HCT116 (cell line): Measurements from ENCODE around the gene RALGPS1. TPM values are rescaled to one million over a fixed set of nuclear protein-coding genes. Genes with fewer than 3 reads are reported as not detected.

Experiments
- ATAC-seq: fragments of 200-7000 bp; cut with Tn5 transposase; 2 replicates; pipeline ENCODE4 v1.9.1; 2020; ENCODE audit warnings: mild to moderate bottlenecking, moderate library complexity
- BruUV-seq: library from RNA; stranded (reverse); fragments of 400-500 nt; replicated peaks from 2 replicates; lab custom pipeline; 2021; lab: Mats Ljungman, UMichigan
- CTCF ChIA-PET: fragments of 300-600 bp; sonication (Branson Sonifier 250); formaldehyde crosslinking; loops from one replicate; lab custom pipeline; 2021; ENCODE audit warnings: antibody characterized with exemption; lab: Charles Lee
- POLR2A ChIA-PET: fragments of 300-600, 350-600 bp; sonication (Branson Sonifier 250); formaldehyde crosslinking; loops from one replicate; lab custom pipeline; 2021; ENCODE audit warnings: antibody characterized with exemption; lab: Charles Lee
- RAD21 ChIA-PET, 2 experiments: fragments of 300-600 bp; sonication (Branson Sonifier 250); formaldehyde crosslinking; loops; one replicate each; lab custom pipeline; 2023; ENCODE audit warnings: low total read pairs in 2 of 2; ENCODE audit not compliant: uncharacterized antibody in 2 of 2, unreplicated experiment in 2 of 2, low non-redundant PET in 1 of 2; lab: Charles Lee
- DNase-seq: peaks from one replicate; pipeline ENCODE4 v3.0.0-alpha.2; 2010; ENCODE audit warnings: low read depth, low spot score
- H2AFZ ChIP-seq: fragments of 200-600 bp; shearing (Covaris generic), sonication (generic); 2 replicates; pipeline ENCODE4 v1.6.1; 2017; ENCODE audit warnings: low read depth, mixed run types, mixed read lengths, antibody characterized with exemption, low read length; ENCODE audit not compliant: poor library complexity, severe bottlenecking
- H3K27ac ChIP-seq: 2 replicates; pipeline ENCODE4 v1.5.1; 2012; ENCODE audit warnings: low read depth, low read length
- H3K27me3 ChIP-seq: fragments of 200-600 bp; sonication (generic); 2 replicates; pipeline ENCODE4 v1.6.1; 2016; ENCODE audit warnings: mixed run types, low read length, mixed read lengths; ENCODE audit not compliant: insufficient read depth
- H3K36me3 ChIP-seq, 2 experiments: fragments of 200-500 bp in 1 of 2; fragments of 200-600 bp in 1 of 2; sonication (Bioruptor generic) in 1 of 2; sonication (generic) in 1 of 2; 2 replicates each; pipeline versions ENCODE4 v1.5.1 to v1.6.1; 2014 to 2016; ENCODE audit warnings: low read length in 2 of 2, inconsistent platforms in 1 of 2, mixed read lengths in 1 of 2, mixed run types in 1 of 2; ENCODE audit not compliant: insufficient read depth in 2 of 2, control insufficient read depth in 1 of 2
- H3K4me1 ChIP-seq, 2 experiments: fragments of 200-600 bp in 1 of 2; sonication (generic) in 1 of 2; 2 replicates each; pipeline versions ENCODE4 v1.5.1 to v1.6.1; 2012 to 2017; ENCODE audit warnings: low read length in 2 of 2, inconsistent platforms in 1 of 2, mild to moderate bottlenecking in 1 of 2, mixed read lengths in 1 of 2, mixed run types in 1 of 2, moderate library complexity in 1 of 2; ENCODE audit not compliant: insufficient read depth in 2 of 2, control insufficient read depth in 1 of 2
- H3K4me2 ChIP-seq: fragments of 200-600 bp; sonication (generic); 2 replicates; pipeline ENCODE4 v1.6.1; 2017; ENCODE audit warnings: mixed run types, low read length, mixed read lengths
- H3K4me3 ChIP-seq, 2 experiments: fragments of 200-600 bp in 1 of 2; sonication (generic) in 1 of 2; replicated peaks in 1 of 2; 2 replicates each; pipeline ENCODE4 v1.5.1; 2011 to 2016; ENCODE audit warnings: low read length in 2 of 2, control low read depth in 1 of 2, low read depth in 1 of 2, mild to moderate bottlenecking in 1 of 2, mixed read lengths in 1 of 2, mixed run types in 1 of 2
- H3K79me2 ChIP-seq: fragments of 200-600 bp; sonication (generic); 2 replicates; pipeline ENCODE4 v1.6.1; 2017; ENCODE audit warnings: mild to moderate bottlenecking, mixed run types, low read length, moderate library complexity, mixed read lengths; ENCODE audit not compliant: insufficient read depth
- H3K9ac ChIP-seq: fragments of 200-600 bp; sonication (generic); 2 replicates; pipeline ENCODE4 v1.6.1; 2016; ENCODE audit warnings: low read length, mixed read lengths
- H3K9me2 ChIP-seq: fragments of 200-600 bp; sonication (generic), shearing (Covaris generic); 2 replicates; pipeline ENCODE4 v1.6.1; 2017; ENCODE audit warnings: mixed run types, mild to moderate bottlenecking, moderate library complexity; ENCODE audit not compliant: insufficient read depth
- H3K9me3 ChIP-seq, 2 experiments: fragments of 200-500 bp in 1 of 2; fragments of 200-600 bp in 1 of 2; sonication (Bioruptor generic) in 1 of 2; sonication (generic) in 1 of 2; 2 replicates each; pipeline ENCODE4 v1.6.1; 2014 to 2017; ENCODE audit warnings: low read length in 2 of 2, mixed read lengths in 2 of 2, inconsistent platforms in 1 of 2, low read depth in 1 of 2, mild to moderate bottlenecking in 1 of 2, mixed run types in 1 of 2, moderate library complexity in 1 of 2; ENCODE audit not compliant: control insufficient read depth in 1 of 2, insufficient read depth in 1 of 2
- H4K20me1 ChIP-seq: fragments of 200-600 bp; sonication (generic), shearing (Covaris generic); 2 replicates; pipeline ENCODE4 v1.6.1; 2017; ENCODE audit warnings: mixed run types, mild to moderate bottlenecking, moderate library complexity; ENCODE audit not compliant: insufficient read depth
- CBX3 ChIP-seq: IDR thresholded peaks from 2 replicates; pipeline ENCODE4 v1.6.1; 2012; ENCODE audit warnings: low read depth
- CEBPB ChIP-seq: IDR thresholded peaks from 2 replicates; pipeline ENCODE4 v1.6.1; 2012; ENCODE audit warnings: low read depth
- EGR1 ChIP-seq: IDR thresholded peaks from 2 replicates; pipeline ENCODE4 v1.6.1; 2012; ENCODE audit warnings: low read depth
- ELF1 ChIP-seq: IDR thresholded peaks from 2 replicates; pipeline ENCODE4 v1.6.1; 2012; ENCODE audit warnings: low read depth, borderline replicate concordance
- EZH2 ChIP-seq: fragments of 200-600 bp; sonication (generic); IDR thresholded peaks from 2 replicates; pipeline ENCODE4 v1.6.1; 2017; ENCODE audit warnings: antibody characterized with exemption, mixed run types
- EZH2phosphoT487 ChIP-seq: fragments of 200-600 bp; IDR thresholded peaks from 2 replicates; pipeline ENCODE4 v1.6.1; 2018; ENCODE audit warnings: antibody characterized with exemption, borderline replicate concordance
- FOSL1 ChIP-seq: IDR thresholded peaks from 2 replicates; pipeline ENCODE4 v1.6.1; 2012; ENCODE audit warnings: low read depth
- JUND ChIP-seq: IDR thresholded peaks from 2 replicates; pipeline ENCODE4 v1.6.1; 2012
- MAX ChIP-seq: IDR thresholded peaks from 2 replicates; pipeline ENCODE4 v1.6.1; 2012
- POLR2A ChIP-seq: IDR thresholded peaks from 2 replicates; pipeline ENCODE4 v1.7.0; 2011; ENCODE audit warnings: borderline replicate concordance; ENCODE audit not compliant: insufficient read depth, insufficient read length; ENCODE audit errors: extremely low read depth
- POLR2AphosphoS5 ChIP-seq: IDR thresholded peaks from 2 replicates; pipeline ENCODE4 v1.6.1; 2011; ENCODE audit warnings: mild to moderate bottlenecking, low read depth, low read length, moderate library complexity
- RAD21 ChIP-seq: IDR thresholded peaks from 2 replicates; pipeline ENCODE4 v1.6.1; 2012; ENCODE audit warnings: low read depth, mild to moderate bottlenecking
- SIN3A ChIP-seq: IDR thresholded peaks from 2 replicates; pipeline ENCODE4 v1.6.1; 2012; ENCODE audit warnings: low read depth
- SRF ChIP-seq: IDR thresholded peaks from 2 replicates; pipeline ENCODE4 v1.6.1; 2012; ENCODE audit warnings: low read depth
- TCF7L2 ChIP-seq: IDR thresholded peaks from 2 replicates; pipeline ENCODE4 v1.7.0; 2011; ENCODE audit warnings: borderline replicate concordance, inconsistent platforms; ENCODE audit not compliant: insufficient read depth, insufficient read length; ENCODE audit errors: extremely low read depth
- YY1 ChIP-seq: IDR thresholded peaks from 2 replicates; pipeline ENCODE4 v1.6.1; 2011; ENCODE audit warnings: low read length, low read depth, moderate library complexity, mild to moderate bottlenecking; ENCODE audit not compliant: insufficient replicate concordance; ENCODE audit errors: extremely low read depth
- ZBTB33 ChIP-seq: IDR thresholded peaks from 2 replicates; pipeline ENCODE4 v1.6.1; 2011; ENCODE audit warnings: mild to moderate bottlenecking, low read length, moderate library complexity; ENCODE audit not compliant: insufficient replicate concordance; ENCODE audit errors: extremely low read depth
- ZFX ChIP-seq: fragments of 450-650 bp; IDR thresholded peaks from 2 replicates; pipeline ENCODE4 v1.6.1; 2017
- intact Hi-C: fragments of 100-400 bp; cut with micrococcal nuclease; formaldehyde crosslinking; loops from 2 replicates; pipeline ENCODE4 v1.10.0; 2022
- total RNA-seq: library from RNA; stranded (reverse); gene quantifications from one replicate; pipeline ENCODE4 v1.2.1, GENCODE V29; 2021; ENCODE audit not compliant: unreplicated experiment

The RALGPS1 gene
- total RNA-seq, 1 experiment from 2014 or later, result 7.6 TPM

DNA sequence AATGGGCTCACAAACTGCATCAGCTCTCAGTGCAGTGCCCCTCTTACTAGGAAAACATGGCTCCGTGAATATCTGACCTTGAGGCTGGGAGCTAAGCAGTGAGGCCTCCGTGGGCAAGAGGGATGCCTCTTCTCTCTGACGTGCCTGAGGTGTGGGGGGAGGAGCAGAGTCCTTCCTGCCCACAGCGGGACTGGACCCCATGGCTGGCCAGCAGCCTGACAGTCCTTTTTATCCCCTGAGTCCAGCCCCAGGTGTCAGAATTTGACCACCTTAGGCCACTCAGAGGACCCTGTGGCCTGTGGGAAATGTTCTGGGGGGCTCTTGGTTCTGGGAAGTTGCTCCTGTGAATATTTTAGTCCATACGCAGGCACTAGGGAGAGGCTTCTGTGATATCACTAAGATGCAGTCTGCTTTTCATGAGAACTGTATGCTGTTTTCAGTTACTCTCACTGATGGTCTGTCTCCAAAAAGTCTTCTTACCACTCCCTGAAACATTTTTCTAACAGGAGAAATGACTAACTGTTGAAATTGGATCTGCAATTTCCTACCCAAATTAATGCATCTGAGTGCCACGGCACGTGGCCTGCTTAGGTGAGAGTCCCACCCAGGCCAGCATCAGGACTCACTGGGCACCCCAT lies 184.5 kb downstream of the RALGPS1 start:
- DNase-seq, result no peak
- ATAC-seq, result no peak
- BruUV-seq, result no TSS peak
- TF ChIP-seq CBX3 (no peak), POLR2A (no peak), EGR1 (no peak), MAX (no peak), TCF7L2 (no peak), SIN3A (no peak), ZFX (no peak), POLR2AphosphoS5 (no peak), CEBPB (no peak), EZH2 (no peak), YY1 (no peak), ZBTB33 (no peak), JUND (no peak), EZH2phosphoT487 (no peak), ELF1 (no peak), FOSL1 (no peak), RAD21 (no peak), SRF (no peak)
- TF ChIP-seq, all 23 proteins: peak for 0
- Histone ChIP-seq H3K9me2 (no peaks in the 10 kb centered on the region), H3K9ac (no peak overlapping the region), H3K36me3 (no peaks in the 10 kb centered on the region), H3K27ac (no peak overlapping the region), H2AFZ (no peak overlapping the region), H3K9me3 (no peaks in the 10 kb centered on the region), H3K4me1 (no peaks in the 10 kb centered on the region), H3K4me3 (no peak overlapping the region), H4K20me1 (no peaks in the 10 kb centered on the region), H3K4me2 (no peak overlapping the region), H3K27me3 (no peaks in the 10 kb centered on the region), H3K79me2 (no peaks in the 10 kb centered on the region)
- RAD21 ChIA-PET, result no interaction called here
- CTCF ChIA-PET, result no interaction called here
- intact Hi-C loops, result no loop called here
- POLR2A ChIA-PET, result no interaction called here
